Liver (tissue), 9 donors: Measurements from ENCODE around the gene AMZ1. TPM values are rescaled to one million over a fixed set of nuclear protein-coding genes. Genes with fewer than 3 reads are reported as not detected.

ENCODE experiments used
- DNase-seq: peaks from one replicate; pipeline ENCODE4 v3.0.0-alpha.2; 2017; ENCODE audit warnings: low spot score
- H3K27ac ChIP-seq, 2 donors: one replicate each; pipeline ENCODE4 v1.7.0; 2013; ENCODE audit warnings: inconsistent platforms in 2 of 2, low read length in 2 of 2, control low read depth in 1 of 2, low read depth in 1 of 2, mild to moderate bottlenecking in 1 of 2
- H3K27me3 ChIP-seq, 4 donors: one replicate each; pipeline versions ENCODE4 v1.6.1 to v1.7.0; 2013; ENCODE audit warnings: low read length in 3 of 4, inconsistent platforms in 1 of 4, mild to moderate bottlenecking in 1 of 4, moderate library complexity in 1 of 4; ENCODE audit not compliant: control insufficient read depth in 4 of 4, insufficient read depth in 4 of 4
- H3K36me3 ChIP-seq, 4 donors: one replicate each; pipeline versions ENCODE4 v1.6.1 to v1.7.0; 2013; ENCODE audit warnings: low read length in 3 of 4, mild to moderate bottlenecking in 3 of 4, low read depth in 1 of 4, moderate library complexity in 1 of 4; ENCODE audit not compliant: control insufficient read depth in 4 of 4, insufficient read depth in 3 of 4
- H3K4me1 ChIP-seq, 4 donors: one replicate each; pipeline versions ENCODE4 v1.6.1 to v1.7.0; 2013; ENCODE audit warnings: low read length in 3 of 4, mild to moderate bottlenecking in 3 of 4, moderate library complexity in 1 of 4; ENCODE audit not compliant: control insufficient read depth in 4 of 4, insufficient read depth in 4 of 4
- H3K4me3 ChIP-seq, 3 donors: one replicate each; pipeline versions ENCODE4 v1.6.1 to v1.7.0; 2013; ENCODE audit warnings: low read length in 3 of 3, control low read depth in 1 of 3, low read depth in 1 of 3, mild to moderate bottlenecking in 1 of 3
- H3K9ac ChIP-seq, 2 donors: one replicate each; pipeline ENCODE4 v1.7.0; 2013; ENCODE audit warnings: low read length in 2 of 2, mild to moderate bottlenecking in 2 of 2, moderate library complexity in 2 of 2, control low read depth in 1 of 2, low read depth in 1 of 2
- H3K9me3 ChIP-seq, 4 donors: one replicate each; pipeline versions ENCODE4 v1.6.1 to v1.7.0; 2013; ENCODE audit warnings: low read length in 3 of 4; ENCODE audit not compliant: control insufficient read depth in 4 of 4
- EGR1 ChIP-seq, 2 donors: IDR thresholded peaks; 2 replicates each; pipeline ENCODE4 v1.6.1; 2016 to 2018; ENCODE audit warnings: antibody characterized with exemption in 2 of 2, low read depth in 2 of 2
- FOXA1 ChIP-seq: IDR thresholded peaks from 2 replicates; pipeline ENCODE4 v1.6.1; 2016; ENCODE audit warnings: antibody characterized with exemption
- FOXA2 ChIP-seq: IDR thresholded peaks from 2 replicates; pipeline ENCODE4 v1.6.1; 2016; ENCODE audit warnings: antibody characterized with exemption
- GABPA ChIP-seq, 2 donors: IDR thresholded peaks in 1 of 2; conservative IDR thresholded peaks in 1 of 2; 2 replicates each; pipeline ENCODE4 v1.6.1; 2016; ENCODE audit warnings: antibody characterized with exemption in 2 of 2, mild to moderate bottlenecking in 1 of 2, moderate library complexity in 1 of 2
- HNF4G ChIP-seq: IDR thresholded peaks from 2 replicates; pipeline ENCODE4 v1.6.1; 2016; ENCODE audit warnings: antibody characterized with exemption
- JUND ChIP-seq, 2 donors: IDR thresholded peaks; 2 replicates each; pipeline ENCODE4 v1.6.1; 2016; ENCODE audit warnings: antibody characterized with exemption in 2 of 2
- NR2F2 ChIP-seq: IDR thresholded peaks from 2 replicates; pipeline ENCODE4 v1.6.1; 2016; ENCODE audit warnings: antibody characterized with exemption
- RAD21 ChIP-seq, 2 donors: IDR thresholded peaks; 2 replicates each; pipeline ENCODE4 v1.6.1; 2016; ENCODE audit warnings: antibody characterized with exemption in 2 of 2, mild to moderate bottlenecking in 2 of 2
- RXRA ChIP-seq, 2 donors: IDR thresholded peaks; 2 replicates each; pipeline ENCODE4 v1.6.1; 2017 to 2018; ENCODE audit warnings: antibody characterized with exemption in 2 of 2, mild to moderate bottlenecking in 1 of 2
- SP1 ChIP-seq: IDR thresholded peaks from 2 replicates; pipeline ENCODE4 v1.6.1; 2018; ENCODE audit warnings: antibody characterized with exemption, mild to moderate bottlenecking
- TAF1 ChIP-seq: conservative IDR thresholded peaks from 2 replicates; pipeline ENCODE4 v1.6.1; 2016; ENCODE audit warnings: antibody characterized with exemption, mild to moderate bottlenecking
- YY1 ChIP-seq: IDR thresholded peaks from 2 replicates; pipeline ENCODE4 v1.6.1; 2016; ENCODE audit warnings: antibody characterized with exemption, mild to moderate bottlenecking
- WGBS: extraction: QIAGEN DNeasy Blood & Tissue Kit; methylation state at CpG from one replicate; pipeline ENCODE4 v1.1.7; 2013; 5-methylcytosine and 5-hydroxymethylcytosine counted together
- polyA plus RNA-seq, 2 donors: library from polyadenylated mRNA; stranded (reverse) in 1 of 2; unstranded in 1 of 2; fragments of 200-250 nt in 1 of 2; fragments of >200 nt in 1 of 2; fragmentation: Nextera tagmentation in 1 of 2; extraction: Ambion mirVana in 1 of 2; gene quantifications; one replicate each; pipeline versions ENCODE4 v1.2.1 to v1.2.3, GENCODE V29; 2013 to 2015
- total RNA-seq, 2 donors: library from RNA; depleted of rRNA; stranded (reverse); fragments of >200 nt; gene quantifications; one replicate each; pipeline ENCODE4 v1.2.3, GENCODE V29; 2014
- TF ChIP-seq, protein P1 (sequence below): IDR thresholded peaks from 2 replicates; pipeline ENCODE4 v1.6.1; 2016; ENCODE audit warnings: antibody characterized with exemption
- TF ChIP-seq, protein P2 (sequence below): IDR thresholded peaks from 2 replicates; pipeline ENCODE4 v1.6.1; 2016; ENCODE audit warnings: antibody characterized with exemption
- TF ChIP-seq, protein P3 (sequence below): fragments of 150-350 bp; IDR thresholded peaks from 2 replicates; pipeline ENCODE4 v1.5.1; 2017; ENCODE audit warnings: improper control_type of control experiment, low read depth, low read length; ENCODE audit not compliant: missing input control
- TF ChIP-seq, protein P4 (sequence below): IDR thresholded peaks from 2 replicates; pipeline ENCODE4 v1.6.1; 2016; ENCODE audit warnings: antibody characterized with exemption, mild to moderate bottlenecking
- TF ChIP-seq, protein P5 (sequence below): IDR thresholded peaks from 2 replicates; pipeline ENCODE4 v1.6.1; 2016; ENCODE audit warnings: antibody characterized with exemption
- donor health status: healthy.
- donor health status: healthy.
- donor health status: healthy.
- donor health status: healthy.
- donor health status: healthy.

The AMZ1 gene
- total and polyA plus RNA-seq, 4 donors, result 0.10 to 1.3 (median 1.1) TPM; not detected in 1

DNA sequence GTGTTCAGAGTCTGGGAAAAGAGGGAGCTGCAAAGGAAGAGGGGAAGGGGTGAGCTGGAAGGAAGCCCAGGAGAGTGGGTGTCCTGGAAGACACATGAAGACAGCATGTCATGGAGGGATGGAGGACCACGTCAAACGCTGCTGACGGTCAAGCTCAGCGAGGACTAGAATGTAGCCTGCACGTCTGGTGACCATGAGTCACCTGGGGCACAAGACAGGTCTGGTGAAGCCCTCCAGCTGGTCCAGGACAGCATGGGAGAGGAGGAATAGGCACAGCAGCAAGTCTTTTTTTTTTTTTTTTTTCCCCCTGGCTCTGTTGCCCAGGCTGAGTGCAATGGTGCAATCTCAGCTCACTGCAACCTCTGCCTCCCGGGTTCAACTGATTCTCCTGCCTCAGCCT lies 19.6 kb upstream of the AMZ1 start:
- Histone ChIP-seq H3K4me1 (peaks cover 5 to 33% (median 27%) of the 10 kb centered on the region in 4 donors), H3K27ac (no peak overlapping the region), H3K36me3 (no peaks in the 10 kb centered on the region), H3K9me3 (no peaks in the 10 kb centered on the region), H3K27me3 (no peaks in the 10 kb centered on the region), H3K9ac (no peak overlapping the region), H3K4me3 (no peak overlapping the region)
- no peak for TF ChIP-seq HNF4G
- no peak for TF ChIP-seq RAD21 (IDR thresholded peaks at IDR 0.05)
- TF ChIP-seq JUND (IDR thresholded peaks at IDR 0.05), result no peak
- TF ChIP-seq, protein P1, sequence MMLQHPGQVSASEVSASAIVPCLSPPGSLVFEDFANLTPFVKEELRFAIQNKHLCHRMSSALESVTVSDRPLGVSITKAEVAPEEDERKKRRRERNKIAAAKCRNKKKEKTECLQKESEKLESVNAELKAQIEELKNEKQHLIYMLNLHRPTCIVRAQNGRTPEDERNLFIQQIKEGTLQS, result no peak
- TF ChIP-seq FOXA1, result no peak
- no peak for TF ChIP-seq NR2F2
- TF ChIP-seq SP1, result no peak
- TF ChIP-seq, protein P2, sequence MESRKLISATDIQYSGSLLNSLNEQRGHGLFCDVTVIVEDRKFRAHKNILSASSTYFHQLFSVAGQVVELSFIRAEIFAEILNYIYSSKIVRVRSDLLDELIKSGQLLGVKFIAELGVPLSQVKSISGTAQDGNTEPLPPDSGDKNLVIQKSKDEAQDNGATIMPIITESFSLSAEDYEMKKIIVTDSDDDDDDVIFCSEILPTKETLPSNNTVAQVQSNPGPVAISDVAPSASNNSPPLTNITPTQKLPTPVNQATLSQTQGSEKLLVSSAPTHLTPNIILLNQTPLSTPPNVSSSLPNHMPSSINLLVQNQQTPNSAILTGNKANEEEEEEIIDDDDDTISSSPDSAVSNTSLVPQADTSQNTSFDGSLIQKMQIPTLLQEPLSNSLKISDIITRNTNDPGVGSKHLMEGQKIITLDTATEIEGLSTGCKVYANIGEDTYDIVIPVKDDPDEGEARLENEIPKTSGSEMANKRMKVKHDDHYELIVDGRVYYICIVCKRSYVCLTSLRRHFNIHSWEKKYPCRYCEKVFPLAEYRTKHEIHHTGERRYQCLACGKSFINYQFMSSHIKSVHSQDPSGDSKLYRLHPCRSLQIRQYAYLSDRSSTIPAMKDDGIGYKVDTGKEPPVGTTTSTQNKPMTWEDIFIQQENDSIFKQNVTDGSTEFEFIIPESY, result no peak
- TF ChIP-seq TAF1, result no peak
- TF ChIP-seq GABPA (IDR thresholded peaks at IDR 0.05 in 1 of 2, conservative IDR thresholded peaks at IDR 0.05 in 1 of 2), result no peak
- TF ChIP-seq, protein P3, sequence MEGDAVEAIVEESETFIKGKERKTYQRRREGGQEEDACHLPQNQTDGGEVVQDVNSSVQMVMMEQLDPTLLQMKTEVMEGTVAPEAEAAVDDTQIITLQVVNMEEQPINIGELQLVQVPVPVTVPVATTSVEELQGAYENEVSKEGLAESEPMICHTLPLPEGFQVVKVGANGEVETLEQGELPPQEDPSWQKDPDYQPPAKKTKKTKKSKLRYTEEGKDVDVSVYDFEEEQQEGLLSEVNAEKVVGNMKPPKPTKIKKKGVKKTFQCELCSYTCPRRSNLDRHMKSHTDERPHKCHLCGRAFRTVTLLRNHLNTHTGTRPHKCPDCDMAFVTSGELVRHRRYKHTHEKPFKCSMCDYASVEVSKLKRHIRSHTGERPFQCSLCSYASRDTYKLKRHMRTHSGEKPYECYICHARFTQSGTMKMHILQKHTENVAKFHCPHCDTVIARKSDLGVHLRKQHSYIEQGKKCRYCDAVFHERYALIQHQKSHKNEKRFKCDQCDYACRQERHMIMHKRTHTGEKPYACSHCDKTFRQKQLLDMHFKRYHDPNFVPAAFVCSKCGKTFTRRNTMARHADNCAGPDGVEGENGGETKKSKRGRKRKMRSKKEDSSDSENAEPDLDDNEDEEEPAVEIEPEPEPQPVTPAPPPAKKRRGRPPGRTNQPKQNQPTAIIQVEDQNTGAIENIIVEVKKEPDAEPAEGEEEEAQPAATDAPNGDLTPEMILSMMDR, result no peak
- no peak for TF ChIP-seq FOXA2
- TF ChIP-seq YY1, result no peak
- no peak for TF ChIP-seq RXRA (IDR thresholded peaks at IDR 0.05)
- TF ChIP-seq EGR1 (IDR thresholded peaks at IDR 0.05; ENCODE audit: low read depth in 2 of 2), result no peak
- TF ChIP-seq, protein P4, sequence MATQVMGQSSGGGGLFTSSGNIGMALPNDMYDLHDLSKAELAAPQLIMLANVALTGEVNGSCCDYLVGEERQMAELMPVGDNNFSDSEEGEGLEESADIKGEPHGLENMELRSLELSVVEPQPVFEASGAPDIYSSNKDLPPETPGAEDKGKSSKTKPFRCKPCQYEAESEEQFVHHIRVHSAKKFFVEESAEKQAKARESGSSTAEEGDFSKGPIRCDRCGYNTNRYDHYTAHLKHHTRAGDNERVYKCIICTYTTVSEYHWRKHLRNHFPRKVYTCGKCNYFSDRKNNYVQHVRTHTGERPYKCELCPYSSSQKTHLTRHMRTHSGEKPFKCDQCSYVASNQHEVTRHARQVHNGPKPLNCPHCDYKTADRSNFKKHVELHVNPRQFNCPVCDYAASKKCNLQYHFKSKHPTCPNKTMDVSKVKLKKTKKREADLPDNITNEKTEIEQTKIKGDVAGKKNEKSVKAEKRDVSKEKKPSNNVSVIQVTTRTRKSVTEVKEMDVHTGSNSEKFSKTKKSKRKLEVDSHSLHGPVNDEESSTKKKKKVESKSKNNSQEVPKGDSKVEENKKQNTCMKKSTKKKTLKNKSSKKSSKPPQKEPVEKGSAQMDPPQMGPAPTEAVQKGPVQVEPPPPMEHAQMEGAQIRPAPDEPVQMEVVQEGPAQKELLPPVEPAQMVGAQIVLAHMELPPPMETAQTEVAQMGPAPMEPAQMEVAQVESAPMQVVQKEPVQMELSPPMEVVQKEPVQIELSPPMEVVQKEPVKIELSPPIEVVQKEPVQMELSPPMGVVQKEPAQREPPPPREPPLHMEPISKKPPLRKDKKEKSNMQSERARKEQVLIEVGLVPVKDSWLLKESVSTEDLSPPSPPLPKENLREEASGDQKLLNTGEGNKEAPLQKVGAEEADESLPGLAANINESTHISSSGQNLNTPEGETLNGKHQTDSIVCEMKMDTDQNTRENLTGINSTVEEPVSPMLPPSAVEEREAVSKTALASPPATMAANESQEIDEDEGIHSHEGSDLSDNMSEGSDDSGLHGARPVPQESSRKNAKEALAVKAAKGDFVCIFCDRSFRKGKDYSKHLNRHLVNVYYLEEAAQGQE, result no peak
- TF ChIP-seq, protein P5, sequence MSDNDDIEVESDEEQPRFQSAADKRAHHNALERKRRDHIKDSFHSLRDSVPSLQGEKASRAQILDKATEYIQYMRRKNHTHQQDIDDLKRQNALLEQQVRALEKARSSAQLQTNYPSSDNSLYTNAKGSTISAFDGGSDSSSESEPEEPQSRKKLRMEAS, result no peak
- WGBS, result 89% methylated on average over 6 of the region's 6 CpGs
- no peak for DNase-seq

DNA sequence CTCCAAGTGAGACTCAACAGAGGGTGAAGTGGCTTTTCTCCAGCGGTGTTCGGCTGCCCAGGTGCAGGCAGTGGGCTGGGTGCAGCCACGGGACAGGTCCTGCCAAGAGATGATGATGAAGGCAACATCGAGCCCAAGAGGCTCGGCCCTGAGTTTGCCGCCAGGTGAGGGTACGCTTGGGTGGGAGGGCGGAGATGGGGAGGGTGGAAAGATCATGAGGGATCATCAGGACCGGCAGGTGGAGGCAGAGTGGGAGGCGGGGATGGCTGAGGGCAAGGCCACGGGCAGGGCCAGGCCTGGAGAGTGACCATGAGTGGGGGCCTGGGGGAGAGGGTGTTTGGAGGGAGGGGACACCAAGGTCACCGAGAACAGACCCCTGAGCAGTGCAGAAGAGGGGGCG lies 17.8 kb upstream of the AMZ1 start:
- H3K4me3 ChIP-seq, result no peak overlapping the region
- WGBS, result 88% methylated on average over 13 of the region's 13 CpGs
- H3K36me3 ChIP-seq, result no peaks in the 10 kb centered on the region
- no peaks in the 10 kb centered on the region for H3K27me3 ChIP-seq
- no peaks in the 10 kb centered on the region for H3K9me3 ChIP-seq
- H3K9ac ChIP-seq, result no peak overlapping the region
- DNase-seq, result no peak
- peaks cover 0 to 22% (median 18%) of the 10 kb centered on the region in 4 donors for H3K4me1 ChIP-seq
- H3K27ac ChIP-seq, result no peak overlapping the region
- TF ChIP-seq GABPA (IDR thresholded peaks at IDR 0.05 in 1 of 2, conservative IDR thresholded peaks at IDR 0.05 in 1 of 2) (no peak), YY1 (no peak), JUND (IDR thresholded peaks at IDR 0.05) (no peak), TAF1 (no peak), SP1 (no peak), EGR1 (IDR thresholded peaks at IDR 0.05; ENCODE audit: low read depth in 2 of 2) (no peak), RAD21 (IDR thresholded peaks at IDR 0.05) (no peak), FOXA1 (no peak)
- TF ChIP-seq, protein P5, result no peak
- TF ChIP-seq, protein P1, result no peak
- TF ChIP-seq, protein P4, result no peak
- TF ChIP-seq, protein P2, result no peak
